Duodenal mucosa (tissue), 2 donors: Measurements from ENCODE around the gene ABHD12B.

Experiments
- H3K27ac ChIP-seq: one replicate; pipeline ENCODE4 v1.7.0; 2013; ENCODE audit warnings: low read depth, low read length
- H3K27me3 ChIP-seq, 2 donors: one replicate each; pipeline ENCODE4 v1.7.0; 2013; ENCODE audit warnings: low read length in 2 of 2, control low read depth in 1 of 2; ENCODE audit not compliant: insufficient read depth in 2 of 2, control insufficient read depth in 1 of 2
- H3K36me3 ChIP-seq, 2 donors: one replicate each; pipeline ENCODE4 v1.7.0; 2013; ENCODE audit warnings: low read length in 2 of 2, control low read depth in 1 of 2; ENCODE audit not compliant: insufficient read depth in 2 of 2, control insufficient read depth in 1 of 2
- H3K4me1 ChIP-seq, 2 donors: one replicate each; pipeline ENCODE4 v1.7.0; 2013; ENCODE audit warnings: low read length in 2 of 2, control low read depth in 1 of 2; ENCODE audit not compliant: insufficient read depth in 2 of 2, control insufficient read depth in 1 of 2
- H3K4me3 ChIP-seq, 2 donors: one replicate each; pipeline ENCODE4 v1.7.0; 2013; ENCODE audit warnings: low read length in 2 of 2, low read depth in 1 of 2
- H3K9ac ChIP-seq, 2 donors: one replicate each; pipeline ENCODE4 v1.7.0; 2013; ENCODE audit warnings: low read length in 2 of 2, low read depth in 1 of 2
- H3K9me3 ChIP-seq, 2 donors: one replicate each; pipeline ENCODE4 v1.7.0; 2013; ENCODE audit warnings: low read length in 2 of 2, control low read depth in 1 of 2; ENCODE audit not compliant: control insufficient read depth in 1 of 2

ABHD12B gene

DNA sequence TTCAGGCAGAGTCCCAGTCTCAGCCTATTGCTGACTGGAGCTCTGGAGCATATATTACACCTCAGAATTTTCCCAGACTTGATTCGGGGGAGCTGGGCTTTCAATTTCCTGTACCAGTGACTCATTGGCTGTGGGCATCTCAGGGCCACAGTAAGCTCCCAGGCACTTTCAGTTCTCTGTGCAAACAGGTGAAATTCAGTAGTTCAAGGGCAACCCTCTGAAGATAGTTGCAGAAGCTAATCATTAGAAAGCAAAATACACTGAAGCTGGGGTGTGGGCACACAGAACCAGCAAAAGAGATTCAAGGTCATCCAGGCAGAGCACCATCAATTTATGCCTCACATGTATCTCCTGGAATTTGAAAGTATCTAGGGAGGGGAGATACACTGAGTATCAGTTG, 32.8 kb upstream of the ABHD12B start:
- no peak overlapping the region for H3K4me3 ChIP-seq
- H3K9ac ChIP-seq, result no peak overlapping the region
- H3K27ac ChIP-seq, result no peak overlapping the region
- no peaks in the 10 kb centered on the region for H3K4me1 ChIP-seq
- peaks cover 0 to 7% of the 10 kb centered on the region in 2 donors for H3K27me3 ChIP-seq
- H3K9me3 ChIP-seq, result no peaks in the 10 kb centered on the region
- H3K36me3 ChIP-seq, result no peaks in the 10 kb centered on the region

DNA sequence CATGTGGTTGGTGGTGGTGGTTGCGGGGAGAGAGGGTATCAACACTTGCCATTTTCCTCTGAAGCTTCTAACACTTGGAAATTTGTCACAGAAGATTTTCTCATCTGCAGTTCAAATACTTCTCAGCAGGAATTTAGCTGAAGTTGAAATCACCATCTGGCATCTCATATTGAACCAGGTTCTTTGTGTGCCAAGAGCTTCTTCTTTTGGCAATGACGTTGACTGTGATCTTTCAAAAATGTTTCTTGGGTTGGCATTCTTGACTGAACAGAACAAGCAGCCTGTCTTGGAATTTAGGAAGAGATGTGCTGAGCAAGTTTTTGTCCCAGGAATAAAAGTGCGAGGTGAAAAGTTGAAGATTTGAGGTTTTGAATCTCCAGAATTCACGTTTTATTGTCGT, 32.2 kb upstream of the ABHD12B start:
- no peak overlapping the region for H3K4me3 ChIP-seq
- H3K36me3 ChIP-seq, result no peaks in the 10 kb centered on the region
- peaks cover 0 to 7% of the 10 kb centered on the region in 2 donors for H3K27me3 ChIP-seq
- no peak overlapping the region for H3K27ac ChIP-seq
- no peaks in the 10 kb centered on the region for H3K9me3 ChIP-seq
- H3K4me1 ChIP-seq, result no peaks in the 10 kb centered on the region
- no peak overlapping the region for H3K9ac ChIP-seq

DNA sequence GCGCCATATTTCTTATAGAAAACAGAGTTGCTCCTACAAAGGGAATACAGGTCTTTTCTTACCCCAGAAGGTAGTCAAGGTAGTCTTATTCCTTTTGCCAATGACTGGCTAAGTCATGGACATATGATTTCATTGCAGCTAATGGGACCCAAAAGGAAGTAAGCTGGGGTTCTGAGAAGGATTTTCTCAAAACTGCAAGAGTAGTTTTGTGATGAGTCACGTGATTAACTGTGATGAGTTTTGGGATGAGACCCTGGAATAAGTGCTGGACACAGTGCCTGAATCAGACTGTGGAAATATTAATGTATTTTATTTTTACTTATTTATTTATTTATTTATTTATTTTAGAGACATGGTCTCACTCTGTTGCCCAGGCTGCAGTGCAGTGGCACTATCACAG, 27.5 kb upstream of the ABHD12B start:
- H3K36me3 ChIP-seq, result no peaks in the 10 kb centered on the region
- H3K27ac ChIP-seq, result no peak overlapping the region
- H3K4me3 ChIP-seq, result no peak overlapping the region
- H3K27me3 ChIP-seq, result peaks cover 3 to 7% of the 10 kb centered on the region in 2 donors
- no peaks in the 10 kb centered on the region for H3K4me1 ChIP-seq
- no peaks in the 10 kb centered on the region for H3K9me3 ChIP-seq
- no peak overlapping the region for H3K9ac ChIP-seq

DNA sequence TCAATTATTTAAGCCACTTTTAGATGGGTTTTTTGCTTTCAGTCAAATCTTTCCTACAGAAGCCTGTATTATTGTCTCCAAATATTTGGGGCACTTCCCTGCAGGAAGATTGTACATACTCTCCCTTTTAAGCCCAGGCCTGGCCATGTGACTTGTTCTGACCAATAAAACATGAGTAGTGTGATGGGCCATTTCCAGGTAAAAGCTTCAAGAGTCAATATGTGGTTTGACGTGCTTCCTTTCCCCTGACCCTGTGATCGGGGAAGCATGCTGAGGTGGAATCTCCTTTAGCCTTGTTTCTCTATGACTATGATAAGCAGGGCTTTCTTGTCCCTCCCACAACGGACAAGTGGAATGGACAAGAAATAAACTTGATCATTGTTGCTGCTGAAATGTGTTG, 26.7 kb upstream of the ABHD12B start:
- H3K4me1 ChIP-seq, result no peaks in the 10 kb centered on the region
- peaks cover 0 to 3% of the 10 kb centered on the region in 2 donors for H3K27me3 ChIP-seq
- no peak overlapping the region for H3K4me3 ChIP-seq
- H3K9me3 ChIP-seq, result no peaks in the 10 kb centered on the region
- H3K36me3 ChIP-seq, result no peaks in the 10 kb centered on the region
- no peak overlapping the region for H3K9ac ChIP-seq
- no peak overlapping the region for H3K27ac ChIP-seq

DNA sequence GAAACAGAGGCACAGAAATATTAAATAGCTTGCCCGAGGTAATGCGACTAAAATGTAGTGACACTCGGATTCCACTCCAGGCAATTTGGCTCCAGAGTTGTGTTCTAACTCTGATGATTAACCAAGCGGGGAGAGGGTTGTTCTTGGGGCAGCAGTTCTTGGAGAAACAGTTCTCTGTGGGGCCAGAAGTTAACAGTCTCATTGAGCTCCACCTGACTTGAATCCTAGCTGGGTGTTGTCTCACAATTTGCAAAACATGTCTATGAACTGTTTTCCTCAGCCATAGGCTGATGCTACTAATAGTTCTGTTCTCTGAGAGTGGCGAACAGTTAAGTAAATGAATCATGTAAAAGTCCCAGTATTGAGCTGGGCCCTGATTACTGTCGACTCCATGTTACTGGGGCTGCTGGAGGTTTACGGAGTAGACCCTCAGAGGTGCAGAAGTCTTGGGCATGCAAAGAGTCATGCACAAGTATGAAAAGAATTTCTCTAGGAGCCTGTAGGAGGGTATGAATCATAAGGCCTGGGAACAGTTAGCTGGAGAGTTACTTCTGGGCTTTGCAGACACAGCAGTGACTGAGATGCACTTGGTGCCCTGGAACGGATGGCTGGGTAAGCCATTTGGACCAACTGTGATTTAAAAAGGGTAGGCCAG, 25.5 kb upstream of the ABHD12B start:
- H3K4me1 ChIP-seq, result no peaks in the 10 kb centered on the region
- no peak overlapping the region for H3K4me3 ChIP-seq
- no peak overlapping the region for H3K9ac ChIP-seq
- no peaks in the 10 kb centered on the region for H3K9me3 ChIP-seq
- H3K27ac ChIP-seq, result no peak overlapping the region
- peaks cover 0 to 3% of the 10 kb centered on the region in 2 donors for H3K27me3 ChIP-seq
- H3K36me3 ChIP-seq, result no peaks in the 10 kb centered on the region

DNA sequence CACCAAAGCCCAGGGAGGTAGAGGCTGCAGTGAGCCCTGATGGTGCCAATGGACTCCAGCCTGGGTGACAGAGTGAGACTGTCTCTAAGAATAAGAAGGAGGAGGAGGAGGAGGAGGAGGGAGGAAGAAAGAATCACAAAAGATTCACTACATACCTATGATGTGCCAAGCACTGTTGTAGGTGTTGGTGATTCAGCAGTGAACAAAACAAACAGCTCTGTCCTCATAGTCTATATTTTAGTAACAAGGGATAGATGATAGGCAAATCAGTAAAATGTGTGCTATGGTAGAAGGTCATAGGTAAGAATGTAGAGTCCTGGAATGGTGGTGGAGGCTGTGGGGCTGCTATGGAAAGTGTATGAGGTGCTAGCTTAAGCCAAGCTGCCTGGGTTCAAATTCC, 18.0 kb upstream of the ABHD12B start:
- no peak overlapping the region for H3K9ac ChIP-seq
- H3K9me3 ChIP-seq, result no peaks in the 10 kb centered on the region
- no peak overlapping the region for H3K27ac ChIP-seq
- H3K36me3 ChIP-seq, result no peaks in the 10 kb centered on the region
- no peaks in the 10 kb centered on the region for H3K4me1 ChIP-seq
- H3K4me3 ChIP-seq, result no peak overlapping the region
- H3K27me3 ChIP-seq, result no peaks in the 10 kb centered on the region

DNA sequence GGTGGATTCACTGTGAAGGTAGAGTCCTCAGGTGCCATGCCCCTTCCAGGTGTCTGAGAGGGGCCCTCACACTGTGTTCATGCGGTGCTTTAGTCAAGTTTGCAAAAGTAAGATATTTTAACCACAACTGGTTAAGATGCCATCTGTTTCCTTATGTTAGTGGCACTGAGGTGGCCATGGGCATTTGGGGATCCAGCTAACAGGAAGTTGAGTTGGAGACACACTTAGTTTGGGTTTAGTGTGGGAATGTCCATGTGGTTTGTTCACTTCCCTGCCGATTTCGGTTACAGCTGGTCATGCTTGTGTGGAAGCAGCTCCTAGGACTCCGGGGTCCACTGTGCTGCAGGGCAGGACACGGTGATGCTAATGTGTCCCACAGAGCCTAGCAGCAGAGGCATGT, 17.3 kb upstream of the ABHD12B start:
- peaks cover 3 to 4% of the 10 kb centered on the region in 2 donors for H3K4me1 ChIP-seq
- H3K9ac ChIP-seq, result no peak overlapping the region
- no peak overlapping the region for H3K27ac ChIP-seq
- no peaks in the 10 kb centered on the region for H3K36me3 ChIP-seq
- H3K9me3 ChIP-seq, result no peaks in the 10 kb centered on the region
- H3K4me3 ChIP-seq, result no peak overlapping the region
- no peaks in the 10 kb centered on the region for H3K27me3 ChIP-seq

DNA sequence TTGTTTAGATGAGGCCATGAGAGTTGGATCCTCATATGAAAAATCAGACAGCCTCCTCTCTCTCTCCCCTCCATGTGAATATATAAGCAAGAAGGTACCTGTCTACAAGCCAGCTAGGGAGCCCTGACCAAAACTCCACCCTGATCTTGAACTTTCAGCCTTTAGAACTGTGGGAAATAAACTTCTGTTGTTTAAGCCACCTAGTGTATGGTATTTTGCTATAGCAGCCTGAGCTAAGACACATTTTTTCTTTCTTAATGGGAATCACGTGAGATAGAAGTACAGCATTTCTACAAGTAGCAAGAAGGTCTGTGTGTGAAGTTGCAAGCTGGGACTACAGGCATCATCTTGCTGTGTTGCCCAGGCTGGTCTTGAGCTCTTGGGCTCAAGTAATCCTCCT, 16.3 kb upstream of the ABHD12B start:
- Histone ChIP-seq H3K27ac (no peak overlapping the region), H3K4me3 (no peak overlapping the region), H3K36me3 (no peaks in the 10 kb centered on the region), H3K9ac (no peak overlapping the region), H3K9me3 (no peaks in the 10 kb centered on the region), H3K4me1 (peaks cover 5 to 9% of the 10 kb centered on the region in 2 donors), H3K27me3 (no peaks in the 10 kb centered on the region)

DNA sequence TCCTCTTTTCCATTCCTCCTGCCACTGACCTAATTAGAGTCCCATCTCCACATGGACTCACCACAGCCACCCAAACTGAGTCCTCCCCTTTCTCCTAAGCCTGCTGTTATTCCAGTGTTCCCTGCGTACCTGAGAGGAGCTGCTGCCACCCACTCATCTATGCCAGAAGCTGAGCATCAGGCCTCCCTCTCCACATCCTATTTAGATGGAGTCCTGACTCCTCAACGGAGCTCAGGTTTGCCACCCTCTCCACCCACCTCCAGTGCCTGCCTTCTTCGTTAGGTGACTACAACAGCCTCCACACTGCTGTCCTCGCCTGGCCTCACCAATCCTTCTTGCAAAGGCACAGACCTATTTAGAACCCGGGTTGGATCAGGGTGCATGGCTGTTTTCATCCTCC, 15.2 kb upstream of the ABHD12B start:
- H3K27ac ChIP-seq, result no peak overlapping the region
- H3K9me3 ChIP-seq, result no peaks in the 10 kb centered on the region
- H3K4me3 ChIP-seq, result no peak overlapping the region
- no peaks in the 10 kb centered on the region for H3K36me3 ChIP-seq
- no peak overlapping the region for H3K9ac ChIP-seq
- H3K27me3 ChIP-seq, result no peaks in the 10 kb centered on the region
- peaks cover 5 to 9% of the 10 kb centered on the region in 2 donors for H3K4me1 ChIP-seq

DNA sequence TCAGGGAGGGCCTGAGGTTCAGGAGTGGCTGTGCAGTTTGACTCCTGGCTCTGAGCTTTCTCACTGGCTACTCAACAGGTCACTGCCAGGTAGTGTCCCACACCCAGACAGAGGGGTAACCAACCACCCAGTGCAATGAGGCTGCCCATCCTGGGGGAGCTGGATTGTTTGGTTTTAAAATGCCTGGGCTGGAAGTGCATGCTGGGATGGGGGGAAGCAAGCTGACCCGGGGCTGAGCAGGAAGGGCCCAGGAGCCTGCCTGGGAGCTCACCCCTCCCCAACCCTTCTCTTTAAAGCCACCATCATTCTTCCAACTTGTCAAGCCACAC, 12.6 kb upstream of the ABHD12B start:
- Histone ChIP-seq H3K4me3 (peak overlapping the region; percentile 47 to 76), H3K9me3 (no peaks in the 10 kb centered on the region), H3K27ac (no peak overlapping the region), H3K9ac (peak overlapping the region; percentile 30 to 44), H3K36me3 (no peaks in the 10 kb centered on the region), H3K4me1 (peaks cover 5 to 9% of the 10 kb centered on the region in 2 donors), H3K27me3 (no peaks in the 10 kb centered on the region)
